BJ (cell line): ENCODE data around the gene KRTAP10-4. TPM values are rescaled to one million over a fixed set of nuclear protein-coding genes. Genes with fewer than 3 reads are reported as not detected.
"Not testable (repeated sequence)": the region's sequence is repeated elsewhere in the genome, so short reads cannot be mapped to it uniquely, and the experiment has no call there.

ENCODE experiments used
- CTCF ChIA-PET: fragments of 350-600 bp; formaldehyde crosslinking; extraction: SDS; loops from one replicate; lab custom pipeline; 2021; ENCODE audit warnings: antibody characterized with exemption, inconsistent platforms; lab: Yijun Ruan, JAX
- POLR2A ChIA-PET: fragments of 300-600 bp; sonication (Branson Sonifier 250); formaldehyde crosslinking; extraction: SDS; loops from one replicate; lab custom pipeline; 2021; ENCODE audit warnings: antibody characterized with exemption; lab: Charles Lee
- DNase-seq: peaks from one replicate; pipeline ENCODE4 v3.0.0-alpha.2; 2011; ENCODE audit warnings: low read depth
- H3K27me3 ChIP-seq: 2 replicates; pipeline ENCODE4 v1.6.0; 2011; ENCODE audit warnings: low read length; ENCODE audit not compliant: control insufficient read depth, insufficient read depth
- H3K36me3 ChIP-seq: 2 replicates; pipeline ENCODE4 v1.5.1; 2011; ENCODE audit warnings: low read length; ENCODE audit not compliant: control insufficient read depth, insufficient read depth
- H3K4me3 ChIP-seq: 2 replicates; pipeline ENCODE4 v1.5.1; 2011; ENCODE audit warnings: low read depth, mild to moderate bottlenecking, control low read depth, low read length
- CTCF ChIP-seq: IDR thresholded peaks from 2 replicates; pipeline ENCODE4 v1.5.1; 2011; ENCODE audit warnings: low read depth, mild to moderate bottlenecking, control low read depth, inconsistent platforms, low read length, moderate library complexity; ENCODE audit not compliant: insufficient read depth
- polyA plus RNA-seq: library from polyadenylated mRNA; depleted of rRNA; stranded (reverse); fragments of >200 nt; gene quantifications from 2 replicates; pipeline ENCODE4 v1.2.3, GENCODE V29; 2011

The KRTAP10-4 gene
- polyA plus RNA-seq, 1 experiment: not detected

- H3K36me3 ChIP-seq: no peaks in the 10 kb centered on the region
- POLR2A ChIA-PET: no interaction called here
- no peak overlapping the region for H3K4me3 ChIP-seq
- H3K27me3 ChIP-seq: peaks cover 4% of the 10 kb centered on the region
- DNase-seq: no peak
- CTCF ChIA-PET: no interaction called here
- no peak for TF ChIP-seq CTCF
Observed at GRCh38 chr21:44599264-44600029, 25.9 kb downstream of the KRTAP10-4 start.

- POLR2A ChIA-PET, CTCF ChIA-PET: not testable (repeated sequence)
Observed at GRCh38 chr21:44600118-44600978, 26.8 kb downstream of the KRTAP10-4 start, which contains the start of gene KRTAP10-7. TSS of gene KRTAP10-7 (plus strand) at chr21:44600597. CDS start at chr21:44600622, 25 bp downstream.

GRCh38 chr21:44601091-44601490, 27.6 kb downstream of the KRTAP10-4 start:
- CTCF ChIA-PET, DNase-seq, POLR2A ChIA-PET, H3K27me3 ChIP-seq, H3K4me3 ChIP-seq, H3K36me3 ChIP-seq: not testable (repeated sequence)

More at GRCh38 chr21:44600118-44600978, 26.8 kb downstream of the KRTAP10-4 start, which contains the start of gene KRTAP10-7:
- H3K27me3 ChIP-seq, H3K36me3 ChIP-seq, DNase-seq, H3K4me3 ChIP-seq: not testable (repeated sequence)

- no peak for DNase-seq
- POLR2A ChIA-PET: no interaction called here
- no peak for TF ChIP-seq CTCF
- Histone ChIP-seq H3K36me3 (no peaks in the 10 kb centered on the region), H3K27me3 (no peaks in the 10 kb centered on the region), H3K4me3 (no peak overlapping the region)
- CTCF ChIA-PET: no interaction called here
Observed at GRCh38 chr21:44601596-44602462, 28.3 kb downstream of the KRTAP10-4 start.

GRCh38 chr21:44602463-44602850, 28.9 kb downstream of the KRTAP10-4 start:
- Histone ChIP-seq H3K27me3 (no peaks in the 10 kb centered on the region), H3K36me3 (no peaks in the 10 kb centered on the region), H3K4me3 (no peak overlapping the region)
- DNase-seq: no peak
- no peak for TF ChIP-seq CTCF
- CTCF ChIA-PET: no interaction called here
- POLR2A ChIA-PET: no interaction called here
